Measurements from ENCODE around the gene IAH1.
"Not testable (repeated sequence)": the region's sequence is repeated elsewhere in the genome, so short reads cannot be mapped to it uniquely, and the experiment has no call there.

DNA sequence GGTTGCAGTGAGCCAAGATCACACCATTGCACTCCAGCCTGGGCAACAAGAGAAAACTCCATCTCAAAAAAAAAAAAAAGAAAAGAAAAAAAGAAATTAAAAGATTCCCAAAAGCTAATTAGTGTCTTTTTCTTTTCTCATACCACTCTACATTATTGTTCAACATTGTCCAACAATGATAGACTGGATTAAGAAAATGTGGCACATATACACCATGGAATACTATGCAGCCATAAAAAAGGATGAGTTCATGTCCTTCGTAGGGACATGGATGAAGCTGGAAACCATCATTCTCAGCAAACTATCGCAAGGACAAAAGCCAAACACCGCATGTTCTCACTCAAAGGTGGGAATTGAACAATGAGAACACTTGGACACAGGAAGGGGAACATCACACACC is 39.6 kb downstream of the IAH1 start:
- TF ChIP-seq, protein P1, sequence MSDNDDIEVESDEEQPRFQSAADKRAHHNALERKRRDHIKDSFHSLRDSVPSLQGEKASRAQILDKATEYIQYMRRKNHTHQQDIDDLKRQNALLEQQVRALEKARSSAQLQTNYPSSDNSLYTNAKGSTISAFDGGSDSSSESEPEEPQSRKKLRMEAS (IDR thresholded peaks at IDR 0.05) = not testable (repeated sequence)
- TF ChIP-seq CEBPB (IDR thresholded peaks at IDR 0.05); NR3C1 (IDR thresholded peaks at IDR 0.05); EHMT2 (IDR thresholded peaks at IDR 0.05; ENCODE audit: low read depth); ZNF302 (CRISPR knock-in tag; IDR thresholded peaks at IDR 0.05); RAD21 (conservative IDR thresholded peaks at IDR 0.05 in 1 of 2, IDR thresholded peaks at IDR 0.05 in 1 of 2); CHD4 (IDR thresholded peaks at IDR 0.05; ENCODE audit: borderline replicate concordance): not testable (repeated sequence)
- TF ChIP-seq, protein P2, sequence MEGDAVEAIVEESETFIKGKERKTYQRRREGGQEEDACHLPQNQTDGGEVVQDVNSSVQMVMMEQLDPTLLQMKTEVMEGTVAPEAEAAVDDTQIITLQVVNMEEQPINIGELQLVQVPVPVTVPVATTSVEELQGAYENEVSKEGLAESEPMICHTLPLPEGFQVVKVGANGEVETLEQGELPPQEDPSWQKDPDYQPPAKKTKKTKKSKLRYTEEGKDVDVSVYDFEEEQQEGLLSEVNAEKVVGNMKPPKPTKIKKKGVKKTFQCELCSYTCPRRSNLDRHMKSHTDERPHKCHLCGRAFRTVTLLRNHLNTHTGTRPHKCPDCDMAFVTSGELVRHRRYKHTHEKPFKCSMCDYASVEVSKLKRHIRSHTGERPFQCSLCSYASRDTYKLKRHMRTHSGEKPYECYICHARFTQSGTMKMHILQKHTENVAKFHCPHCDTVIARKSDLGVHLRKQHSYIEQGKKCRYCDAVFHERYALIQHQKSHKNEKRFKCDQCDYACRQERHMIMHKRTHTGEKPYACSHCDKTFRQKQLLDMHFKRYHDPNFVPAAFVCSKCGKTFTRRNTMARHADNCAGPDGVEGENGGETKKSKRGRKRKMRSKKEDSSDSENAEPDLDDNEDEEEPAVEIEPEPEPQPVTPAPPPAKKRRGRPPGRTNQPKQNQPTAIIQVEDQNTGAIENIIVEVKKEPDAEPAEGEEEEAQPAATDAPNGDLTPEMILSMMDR (IDR thresholded peaks at IDR 0.05) = not testable (repeated sequence)
